HepG2 (cell line): Measurements from ENCODE around the gene CDK18. TPM values are rescaled to one million over a fixed set of nuclear protein-coding genes. Genes with fewer than 3 reads are reported as not detected.

Experiments
- AKAP8 ChIP-seq: sonication (generic); formaldehyde crosslinking; IDR thresholded peaks from 2 replicates; pipeline ENCODE4 v1.5.1; 2020; ENCODE audit warnings: mild to moderate bottlenecking, missing genetic modification reagents
- EP300 ChIP-seq, 3 experiments: sonication (generic) in 1 of 3; formaldehyde crosslinking in 1 of 3; IDR thresholded peaks; 2 replicates each; pipeline versions ENCODE4 v1.5.1 to v1.6.1; 2011 to 2020; ENCODE audit warnings: low read depth in 2 of 3, low read length in 2 of 3, borderline replicate concordance in 1 of 3, improper control_type of control experiment in 1 of 3, mild to moderate bottlenecking in 1 of 3, missing genetic modification reagents in 1 of 3, moderate library complexity in 1 of 3
- FOXJ3 ChIP-seq: sonication (generic); formaldehyde crosslinking; IDR thresholded peaks from 2 replicates; pipeline ENCODE4 v1.4.0; 2020; ENCODE audit warnings: missing genetic modification reagents, mild to moderate bottlenecking, borderline replicate concordance
- FOXK2 ChIP-seq: fragments of 450-650 bp; IDR thresholded peaks from 2 replicates; pipeline ENCODE4 v1.6.1; 2016
- HNF1B ChIP-seq: sonication (generic); formaldehyde crosslinking; IDR thresholded peaks from 2 replicates; pipeline ENCODE4 v1.5.1; 2020; ENCODE audit warnings: mild to moderate bottlenecking, moderate library complexity, missing genetic modification reagents
- HNRNPLL ChIP-seq: fragments of 200-400 bp; formaldehyde crosslinking; IDR thresholded peaks from 2 replicates; pipeline ENCODE4 v1.6.1; 2017; ENCODE audit warnings: mild to moderate bottlenecking, low read depth, low read length; ENCODE audit not compliant: poor library complexity, severe bottlenecking
- HOXA9 ChIP-seq: sonication (generic); formaldehyde crosslinking; IDR thresholded peaks from 2 replicates; pipeline ENCODE4 v1.8.1; 2022; ENCODE audit warnings: missing genetic modification reagents, mild to moderate bottlenecking, moderate library complexity, borderline replicate concordance
- NR1H2 ChIP-seq: sonication (generic); formaldehyde crosslinking; IDR thresholded peaks from 2 replicates; pipeline ENCODE4 v1.8.1; 2022; ENCODE audit warnings: low read depth, missing genetic modification reagents, borderline replicate concordance
- PHF20 ChIP-seq: sonication (generic); formaldehyde crosslinking; IDR thresholded peaks from 2 replicates; pipeline ENCODE4 v1.5.0; 2020; ENCODE audit warnings: mild to moderate bottlenecking, missing genetic modification reagents
- REL ChIP-seq: sonication (generic); formaldehyde crosslinking; conservative IDR thresholded peaks from 2 replicates; pipeline ENCODE4 v1.8.0; 2022; ENCODE audit warnings: mild to moderate bottlenecking, missing genetic modification reagents, moderate library complexity
- SETDB1 ChIP-seq: sonication (generic); formaldehyde crosslinking; IDR thresholded peaks from 2 replicates; pipeline ENCODE4 v1.5.1; 2020; ENCODE audit warnings: missing genetic modification reagents, mild to moderate bottlenecking, borderline replicate concordance
- SMAD1 ChIP-seq: sonication (generic); formaldehyde crosslinking; IDR thresholded peaks from 2 replicates; pipeline ENCODE4 v1.4.0; 2020; ENCODE audit warnings: missing genetic modification reagents, low read depth, mild to moderate bottlenecking, borderline replicate concordance
- TFDP2 ChIP-seq: sonication (generic); formaldehyde crosslinking; IDR thresholded peaks from 2 replicates; pipeline ENCODE4 v1.4.0; 2020; ENCODE audit warnings: missing genetic modification reagents
- ZBTB44 ChIP-seq: sonication (generic); formaldehyde crosslinking; IDR thresholded peaks from 2 replicates; pipeline ENCODE4 v1.4.0; 2020; ENCODE audit warnings: missing genetic modification reagents
- ZKSCAN5 ChIP-seq: sonication (generic); formaldehyde crosslinking; IDR thresholded peaks from 2 replicates; pipeline ENCODE4 v1.5.1; 2020; ENCODE audit warnings: mild to moderate bottlenecking, missing genetic modification reagents
- ZNF180 ChIP-seq: sonication (generic); formaldehyde crosslinking; IDR thresholded peaks from 2 replicates; pipeline ENCODE4 v1.4.0; 2020; ENCODE audit warnings: low read depth, missing genetic modification reagents, borderline replicate concordance
- ZNF230 ChIP-seq: sonication (generic); formaldehyde crosslinking; IDR thresholded peaks from 2 replicates; pipeline ENCODE4 v1.4.0; 2020; ENCODE audit warnings: mild to moderate bottlenecking, missing genetic modification reagents
- ZNF253 ChIP-seq: sonication (generic); formaldehyde crosslinking; IDR thresholded peaks from 2 replicates; pipeline ENCODE4 v1.8.0; 2022; ENCODE audit warnings: mild to moderate bottlenecking, missing genetic modification reagents, borderline replicate concordance
- ZNF274 ChIP-seq: sonication (generic); formaldehyde crosslinking; IDR thresholded peaks from 2 replicates; pipeline ENCODE4 v1.5.1; 2020; ENCODE audit warnings: mild to moderate bottlenecking, missing genetic modification reagents
- ZNF704 ChIP-seq: sonication (generic); formaldehyde crosslinking; IDR thresholded peaks from 2 replicates; pipeline ENCODE4 v1.8.1; 2023; ENCODE audit warnings: mild to moderate bottlenecking, inconsistent platforms, moderate library complexity, missing genetic modification reagents, borderline replicate concordance
- ZNF776 ChIP-seq: sonication (generic); formaldehyde crosslinking; IDR thresholded peaks from 2 replicates; pipeline ENCODE4 v1.4.0; 2020; ENCODE audit warnings: mild to moderate bottlenecking, missing genetic modification reagents
- ZSCAN31 ChIP-seq: sonication (generic); formaldehyde crosslinking; IDR thresholded peaks from 2 replicates; pipeline ENCODE4 v1.5.0; 2020; ENCODE audit warnings: low read depth, mild to moderate bottlenecking, missing genetic modification reagents
- polyA plus RNA-seq, 8 experiments: library from polyadenylated mRNA; depleted of rRNA in 3 of 8; stranded (reverse) in 7 of 8; unstranded in 1 of 8; fragments of >200 nt; fragmentation: Illumina TruSeq in 4 of 8; extraction: Trizol in 4 of 8; gene quantifications; 2 replicates each; pipeline versions ENCODE4 v1.2.1 to v1.2.3, GENCODE V29; 2011 to 2016; ENCODE audit warnings: low read depth in 4 of 8, missing spikeins in 1 of 8, mixed read lengths in 1 of 8; ENCODE audit not compliant: insufficient read depth in 1 of 8
- total RNA-seq, 5 experiments: library from RNA; depleted of rRNA; stranded (reverse); fragments of >200 nt; fragmentation: Illumina TruSeq; extraction: Trizol; gene quantifications; 2 replicates each; pipeline ENCODE4 v1.2.3, GENCODE V29; 2016; ENCODE audit warnings: low read depth in 1 of 5

CDK18 gene
- total and polyA plus RNA-seq, 2 of the 13 experiments (the other 11 are each of a cell fraction or from before 2014, with no cell fraction given): 6.4 to 38.8 TPM

- TF ChIP-seq ZSCAN31 (CRISPR knock-in tag): peak; percentile 60; the same call in 1 of the 2 replicates
- TF ChIP-seq HOXA9 (CRISPR knock-in tag): no peak
- TF ChIP-seq ZNF253 (CRISPR knock-in tag): no peak
- TF ChIP-seq ZNF274 (CRISPR knock-in tag): no peak
- no peak for TF ChIP-seq REL (CRISPR knock-in tag)
- no peak for TF ChIP-seq SMAD1 (CRISPR knock-in tag)
- 0 out of 2 replicates have a peak, but pooled peaks have one; percentile 68 for TF ChIP-seq ZNF230 (CRISPR knock-in tag)
- no peak for TF ChIP-seq HNRNPLL
- no peak for TF ChIP-seq AKAP8 (CRISPR knock-in tag)
- no peak for TF ChIP-seq NR1H2
- TF ChIP-seq ZKSCAN5 (CRISPR knock-in tag): no peak
- TF ChIP-seq ZNF776 (CRISPR knock-in tag): no peak
- 0 out of 2 replicates have a peak, but pooled peaks have one; percentile 62 for TF ChIP-seq ZNF704 (CRISPR knock-in tag)
- peak in 1 of 2 experiments; percentile 39; a peak in 1 of 4 replicates for TF ChIP-seq EP300 (IDR thresholded peaks at IDR 0.05; ENCODE audit: low read depth in 2 of 2, low read length in 2 of 2)
- peak; percentile 58; the same call in 1 of the 2 replicates for TF ChIP-seq EP300 (CRISPR knock-in tag; IDR thresholded peaks at IDR 0.05; ENCODE audit: borderline replicate concordance)
- TF ChIP-seq FOXK2: peak; percentile 85
- no peak for TF ChIP-seq ZNF180 (CRISPR knock-in tag)
- no peak for TF ChIP-seq ZBTB44 (CRISPR knock-in tag)
- peak; percentile 86; the same call in 1 of the 2 replicates for TF ChIP-seq FOXJ3
- no peak for TF ChIP-seq TFDP2 (CRISPR knock-in tag)
- TF ChIP-seq HNF1B (CRISPR knock-in tag): peak; percentile 83
- no peak for TF ChIP-seq PHF20 (CRISPR knock-in tag)
- no peak for TF ChIP-seq SETDB1 (CRISPR knock-in tag)
These were observed 19.2 kb upstream of the CDK18 start (continued) for GRCh38 chr1:205484985-205485967.
